ENCODE results near the gene SLC17A1.

Gene SLC17A1

GRCh38 chr6:25868436-25869183, 36.8 kb upstream of the SLC17A1 start:
- H3K27me3 ChIP-seq (ENCODE audit: control insufficient read depth in 1 of 2, insufficient read depth in 2 of 2, low read length in 2 of 2): no peaks in the 10 kb centered on the region
- no peak overlapping the region for H3K4me3 ChIP-seq (ENCODE audit: low read depth in 1 of 2, low read length in 2 of 2)
- H3K4me1 ChIP-seq (ENCODE audit: control insufficient read depth in 1 of 2, insufficient read depth in 2 of 2, low read length in 2 of 2): no peaks in the 10 kb centered on the region
- H3K9ac ChIP-seq (ENCODE audit: low read depth in 1 of 2, low read length in 2 of 2): no peak overlapping the region
- no peaks in the 10 kb centered on the region for H3K9me3 ChIP-seq (ENCODE audit: control insufficient read depth in 1 of 2, low read length in 2 of 2)
- no peaks in the 10 kb centered on the region for H3K36me3 ChIP-seq (ENCODE audit: control insufficient read depth in 1 of 2, insufficient read depth in 2 of 2, low read length in 2 of 2)
- H3K27ac ChIP-seq (ENCODE audit: low read depth, low read length): no peak overlapping the region

GRCh38 chr6:25866011-25866410, 34.2 kb upstream of the SLC17A1 start:
- H3K27me3 ChIP-seq (ENCODE audit: control insufficient read depth in 1 of 2, insufficient read depth in 2 of 2, low read length in 2 of 2): no peaks in the 10 kb centered on the region
- no peak overlapping the region for H3K27ac ChIP-seq (ENCODE audit: low read depth, low read length)
- no peak overlapping the region for H3K4me3 ChIP-seq (ENCODE audit: low read depth in 1 of 2, low read length in 2 of 2)
- no peak overlapping the region for H3K9ac ChIP-seq (ENCODE audit: low read depth in 1 of 2, low read length in 2 of 2)
- H3K4me1 ChIP-seq (ENCODE audit: control insufficient read depth in 1 of 2, insufficient read depth in 2 of 2, low read length in 2 of 2): no peaks in the 10 kb centered on the region
- no peaks in the 10 kb centered on the region for H3K9me3 ChIP-seq (ENCODE audit: control insufficient read depth in 1 of 2, low read length in 2 of 2)
- no peaks in the 10 kb centered on the region for H3K36me3 ChIP-seq (ENCODE audit: control insufficient read depth in 1 of 2, insufficient read depth in 2 of 2, low read length in 2 of 2)

GRCh38 chr6:25863360-25863759, 31.5 kb upstream of the SLC17A1 start:
- H3K9ac ChIP-seq (ENCODE audit: low read depth in 1 of 2, low read length in 2 of 2): no peak overlapping the region
- H3K4me1 ChIP-seq (ENCODE audit: control insufficient read depth in 1 of 2, insufficient read depth in 2 of 2, low read length in 2 of 2): no peaks in the 10 kb centered on the region
- H3K27ac ChIP-seq (ENCODE audit: low read depth, low read length): no peak overlapping the region
- no peaks in the 10 kb centered on the region for H3K36me3 ChIP-seq (ENCODE audit: control insufficient read depth in 1 of 2, insufficient read depth in 2 of 2, low read length in 2 of 2)
- H3K27me3 ChIP-seq (ENCODE audit: control insufficient read depth in 1 of 2, insufficient read depth in 2 of 2, low read length in 2 of 2): peaks cover 0 to 4% of the 10 kb centered on the region in 2 donors
- no peaks in the 10 kb centered on the region for H3K9me3 ChIP-seq (ENCODE audit: control insufficient read depth in 1 of 2, low read length in 2 of 2)
- no peak overlapping the region for H3K4me3 ChIP-seq (ENCODE audit: low read depth in 1 of 2, low read length in 2 of 2)

- no peaks in the 10 kb centered on the region for H3K36me3 ChIP-seq (ENCODE audit: control insufficient read depth in 1 of 2, insufficient read depth in 2 of 2, low read length in 2 of 2)
- no peaks in the 10 kb centered on the region for H3K9me3 ChIP-seq (ENCODE audit: control insufficient read depth in 1 of 2, low read length in 2 of 2)
- no peak overlapping the region for H3K27ac ChIP-seq (ENCODE audit: low read depth, low read length)
- H3K9ac ChIP-seq (ENCODE audit: low read depth in 1 of 2, low read length in 2 of 2): no peak overlapping the region
- H3K4me3 ChIP-seq (ENCODE audit: low read depth in 1 of 2, low read length in 2 of 2): no peak overlapping the region
- peaks cover 0 to 4% of the 10 kb centered on the region in 2 donors for H3K27me3 ChIP-seq (ENCODE audit: control insufficient read depth in 1 of 2, insufficient read depth in 2 of 2, low read length in 2 of 2)
- H3K4me1 ChIP-seq (ENCODE audit: control insufficient read depth in 1 of 2, insufficient read depth in 2 of 2, low read length in 2 of 2): no peaks in the 10 kb centered on the region
Observed at GRCh38 chr6:25862199-25862598, 30.3 kb upstream of the SLC17A1 start.

GRCh38 chr6:25852756-25853155, 20.9 kb upstream of the SLC17A1 start:
- no peak overlapping the region for H3K4me3 ChIP-seq (ENCODE audit: low read depth in 1 of 2, low read length in 2 of 2)
- no peaks in the 10 kb centered on the region for H3K27me3 ChIP-seq (ENCODE audit: control insufficient read depth in 1 of 2, insufficient read depth in 2 of 2, low read length in 2 of 2)
- no peak overlapping the region for H3K9ac ChIP-seq (ENCODE audit: low read depth in 1 of 2, low read length in 2 of 2)
- no peaks in the 10 kb centered on the region for H3K9me3 ChIP-seq (ENCODE audit: control insufficient read depth in 1 of 2, low read length in 2 of 2)
- H3K27ac ChIP-seq (ENCODE audit: low read depth, low read length): no peak overlapping the region
- no peaks in the 10 kb centered on the region for H3K4me1 ChIP-seq (ENCODE audit: control insufficient read depth in 1 of 2, insufficient read depth in 2 of 2, low read length in 2 of 2)
- H3K36me3 ChIP-seq (ENCODE audit: control insufficient read depth in 1 of 2, insufficient read depth in 2 of 2, low read length in 2 of 2): no peaks in the 10 kb centered on the region

- Histone ChIP-seq H3K36me3 (ENCODE audit: control insufficient read depth in 1 of 2, insufficient read depth in 2 of 2, low read length in 2 of 2) (no peaks in the 10 kb centered on the region), H3K9ac (ENCODE audit: low read depth in 1 of 2, low read length in 2 of 2) (no peak overlapping the region), H3K27ac (ENCODE audit: low read depth, low read length) (no peak overlapping the region), H3K4me3 (ENCODE audit: low read depth in 1 of 2, low read length in 2 of 2) (no peak overlapping the region), H3K27me3 (ENCODE audit: control insufficient read depth in 1 of 2, insufficient read depth in 2 of 2, low read length in 2 of 2) (no peaks in the 10 kb centered on the region), H3K4me1 (ENCODE audit: control insufficient read depth in 1 of 2, insufficient read depth in 2 of 2, low read length in 2 of 2) (no peaks in the 10 kb centered on the region), H3K9me3 (ENCODE audit: control insufficient read depth in 1 of 2, low read length in 2 of 2) (no peaks in the 10 kb centered on the region)
Observed at GRCh38 chr6:25851961-25852360, 20.1 kb upstream of the SLC17A1 start.

- no peaks in the 10 kb centered on the region for H3K9me3 ChIP-seq (ENCODE audit: control insufficient read depth in 1 of 2, low read length in 2 of 2)
- H3K4me3 ChIP-seq (ENCODE audit: low read depth in 1 of 2, low read length in 2 of 2): no peak overlapping the region
- H3K27me3 ChIP-seq (ENCODE audit: control insufficient read depth in 1 of 2, insufficient read depth in 2 of 2, low read length in 2 of 2): no peaks in the 10 kb centered on the region
Observed at GRCh38 chr6:25844518-25844917, 12.7 kb upstream of the SLC17A1 start.

GRCh38 chr6:25842526-25842925, 10.7 kb upstream of the SLC17A1 start:
- no peaks in the 10 kb centered on the region for H3K36me3 ChIP-seq (ENCODE audit: control insufficient read depth in 1 of 2, insufficient read depth in 2 of 2, low read length in 2 of 2)
- no peak overlapping the region for H3K4me3 ChIP-seq (ENCODE audit: low read depth in 1 of 2, low read length in 2 of 2)
- H3K9ac ChIP-seq (ENCODE audit: low read depth in 1 of 2, low read length in 2 of 2): no peak overlapping the region
- H3K27me3 ChIP-seq (ENCODE audit: control insufficient read depth in 1 of 2, insufficient read depth in 2 of 2, low read length in 2 of 2): no peaks in the 10 kb centered on the region
- no peak overlapping the region for H3K27ac ChIP-seq (ENCODE audit: low read depth, low read length)
- no peaks in the 10 kb centered on the region for H3K9me3 ChIP-seq (ENCODE audit: control insufficient read depth in 1 of 2, low read length in 2 of 2)
- no peaks in the 10 kb centered on the region for H3K4me1 ChIP-seq (ENCODE audit: control insufficient read depth in 1 of 2, insufficient read depth in 2 of 2, low read length in 2 of 2)

More at GRCh38 chr6:25844518-25844917, 12.7 kb upstream of the SLC17A1 start:
- H3K27ac ChIP-seq (ENCODE audit: low read depth, low read length): no peak overlapping the region
- H3K36me3 ChIP-seq (ENCODE audit: control insufficient read depth in 1 of 2, insufficient read depth in 2 of 2, low read length in 2 of 2): no peaks in the 10 kb centered on the region
- H3K4me1 ChIP-seq (ENCODE audit: control insufficient read depth in 1 of 2, insufficient read depth in 2 of 2, low read length in 2 of 2): no peaks in the 10 kb centered on the region
- no peak overlapping the region for H3K9ac ChIP-seq (ENCODE audit: low read depth in 1 of 2, low read length in 2 of 2)

- H3K27ac ChIP-seq (ENCODE audit: low read depth, low read length): no peak overlapping the region
- H3K9ac ChIP-seq (ENCODE audit: low read depth in 1 of 2, low read length in 2 of 2): no peak overlapping the region
- H3K4me1 ChIP-seq (ENCODE audit: control insufficient read depth in 1 of 2, insufficient read depth in 2 of 2, low read length in 2 of 2): peaks cover 5 to 7% of the 10 kb centered on the region in 2 donors
Observed at GRCh38 chr6:25835442-25836283, 3.8 kb upstream of the SLC17A1 start.

GRCh38 chr6:25834950-25835349, 3.1 kb upstream of the SLC17A1 start:
- Histone ChIP-seq H3K9me3 (ENCODE audit: control insufficient read depth in 1 of 2, low read length in 2 of 2) (no peaks in the 10 kb centered on the region), H3K27ac (ENCODE audit: low read depth, low read length) (no peak overlapping the region), H3K4me1 (ENCODE audit: control insufficient read depth in 1 of 2, insufficient read depth in 2 of 2, low read length in 2 of 2) (peaks cover 5 to 7% of the 10 kb centered on the region in 2 donors), H3K36me3 (ENCODE audit: control insufficient read depth in 1 of 2, insufficient read depth in 2 of 2, low read length in 2 of 2) (no peaks in the 10 kb centered on the region), H3K9ac (ENCODE audit: low read depth in 1 of 2, low read length in 2 of 2) (no peak overlapping the region), H3K4me3 (ENCODE audit: low read depth in 1 of 2, low read length in 2 of 2) (no peak overlapping the region), H3K27me3 (ENCODE audit: control insufficient read depth in 1 of 2, insufficient read depth in 2 of 2, low read length in 2 of 2) (no peaks in the 10 kb centered on the region)

More at GRCh38 chr6:25835442-25836283, 3.8 kb upstream of the SLC17A1 start:
- H3K4me3 ChIP-seq (ENCODE audit: low read depth in 1 of 2, low read length in 2 of 2): no peak overlapping the region
- H3K27me3 ChIP-seq (ENCODE audit: control insufficient read depth in 1 of 2, insufficient read depth in 2 of 2, low read length in 2 of 2): no peaks in the 10 kb centered on the region
- H3K36me3 ChIP-seq (ENCODE audit: control insufficient read depth in 1 of 2, insufficient read depth in 2 of 2, low read length in 2 of 2): no peaks in the 10 kb centered on the region
- H3K9me3 ChIP-seq (ENCODE audit: control insufficient read depth in 1 of 2, low read length in 2 of 2): no peaks in the 10 kb centered on the region

Data from duodenal mucosa (tissue), 2 donors.